ENCODE results near the gene GPM6B.
"Not testable (repeated sequence)": the region's sequence is repeated elsewhere in the genome, so short reads cannot be mapped to it uniquely, and the experiment has no call there.

The GPM6B gene

GRCh38 chrX:13763489-13763888, 53.4 kb downstream of the GPM6B start:
- DNase-seq = no peak

- DNase-seq = no peak
Measured at GRCh38 chrX:13761606-13762414, 55.1 kb downstream of the GPM6B start.

GRCh38 chrX:13760426-13760825, 56.5 kb downstream of the GPM6B start:
- DNase-seq = no peak

- no peak for DNase-seq
Measured at GRCh38 chrX:13759152-13759718, 57.7 kb downstream of the GPM6B start.

- no peak for DNase-seq
Measured at GRCh38 chrX:13756381-13756780, 60.5 kb downstream of the GPM6B start.

- no peak for DNase-seq
Measured at GRCh38 chrX:13755254-13755653, 61.6 kb downstream of the GPM6B start.

GRCh38 chrX:13754765-13755164, 62.1 kb downstream of the GPM6B start:
- no peak for DNase-seq

- DNase-seq = no peak
Measured at GRCh38 chrX:13752646-13753045, 64.2 kb downstream of the GPM6B start.

- no peak for DNase-seq
Measured at GRCh38 chrX:13752141-13752540, 64.8 kb downstream of the GPM6B start.

GRCh38 chrX:13750812-13751211, 66.1 kb downstream of the GPM6B start:
- no peak for DNase-seq

GRCh38 chrX:13750204-13750603, 66.7 kb downstream of the GPM6B start:
- peak; percentile 6 for DNase-seq

GRCh38 chrX:13748486-13748885, 68.4 kb downstream of the GPM6B start:
- DNase-seq = no peak

- no peak for DNase-seq
Measured at GRCh38 chrX:13747836-13748235, 69.1 kb downstream of the GPM6B start.

- no peak for DNase-seq
Measured at GRCh38 chrX:13742397-13743176, 74.3 kb downstream of the GPM6B start.

GRCh38 chrX:13741695-13742094, 75.2 kb downstream of the GPM6B start:
- no peak for DNase-seq

- peak; percentile 54 for DNase-seq
Measured at GRCh38 chrX:13734278-13735172, 82.4 kb downstream of the GPM6B start, which contains the start of the genes OFD1 and TRAPPC2. Gene OFD1 (plus strand): TSS chrX:13734748. CDS start chrX:13735072, 324 bp downstream. Gene TRAPPC2 (minus strand): TSS chrX:13734620. CDS start chrX:13719963, 14,657 bp downstream.

GRCh38 chrX:13733506-13733905, 83.4 kb downstream of the GPM6B start:
- DNase-seq = no peak

- no peak for DNase-seq
Measured at GRCh38 chrX:13732246-13733067, 84.4 kb downstream of the GPM6B start.

- DNase-seq = not testable (repeated sequence)
Measured at GRCh38 chrX:13730523-13730922, 86.4 kb downstream of the GPM6B start.

- not testable (repeated sequence) for DNase-seq
Measured at GRCh38 chrX:13726583-13726982, 90.3 kb downstream of the GPM6B start.

- DNase-seq = not testable (repeated sequence)
Measured at GRCh38 chrX:13724878-13725277, 92.0 kb downstream of the GPM6B start.
